Duodenal mucosa (tissue), 2 donors: ENCODE data around the gene NPNT.

Experiments used
- H3K27ac ChIP-seq: one replicate; pipeline ENCODE4 v1.7.0; 2013; ENCODE audit warnings: low read depth, low read length
- H3K27me3 ChIP-seq, 2 donors: one replicate each; pipeline ENCODE4 v1.7.0; 2013; ENCODE audit warnings: low read length in 2 of 2, control low read depth in 1 of 2; ENCODE audit not compliant: insufficient read depth in 2 of 2, control insufficient read depth in 1 of 2
- H3K36me3 ChIP-seq, 2 donors: one replicate each; pipeline ENCODE4 v1.7.0; 2013; ENCODE audit warnings: low read length in 2 of 2, control low read depth in 1 of 2; ENCODE audit not compliant: insufficient read depth in 2 of 2, control insufficient read depth in 1 of 2
- H3K4me1 ChIP-seq, 2 donors: one replicate each; pipeline ENCODE4 v1.7.0; 2013; ENCODE audit warnings: low read length in 2 of 2, control low read depth in 1 of 2; ENCODE audit not compliant: insufficient read depth in 2 of 2, control insufficient read depth in 1 of 2
- H3K4me3 ChIP-seq, 2 donors: one replicate each; pipeline ENCODE4 v1.7.0; 2013; ENCODE audit warnings: low read length in 2 of 2, low read depth in 1 of 2
- H3K9ac ChIP-seq, 2 donors: one replicate each; pipeline ENCODE4 v1.7.0; 2013; ENCODE audit warnings: low read length in 2 of 2, low read depth in 1 of 2
- H3K9me3 ChIP-seq, 2 donors: one replicate each; pipeline ENCODE4 v1.7.0; 2013; ENCODE audit warnings: low read length in 2 of 2, control low read depth in 1 of 2; ENCODE audit not compliant: control insufficient read depth in 1 of 2

NPNT gene

DNA sequence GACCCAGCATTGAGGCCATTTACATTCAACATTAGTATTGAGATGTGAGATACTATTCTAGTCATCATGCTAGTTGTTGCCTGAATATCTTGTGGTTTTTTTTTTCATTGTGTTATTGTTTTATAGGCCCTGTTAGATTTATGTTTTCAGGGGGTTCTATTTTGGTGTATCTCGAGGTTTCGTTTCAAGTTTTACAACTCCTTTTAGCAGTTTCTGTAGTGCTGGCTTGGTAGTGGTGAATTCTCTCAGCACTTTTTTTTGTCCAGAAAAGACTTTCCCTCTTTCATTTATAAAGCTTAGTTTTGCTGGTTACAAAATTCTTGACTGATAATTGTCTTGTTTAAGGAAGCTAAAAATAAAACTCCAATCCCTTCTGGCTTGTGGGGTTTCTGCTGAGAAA, 115.5 kb downstream of the NPNT start:
- Histone ChIP-seq H3K4me3 (no peak overlapping the region), H3K36me3 (no peaks in the 10 kb centered on the region), H3K27ac (no peak overlapping the region), H3K9ac (no peak overlapping the region), H3K4me1 (no peaks in the 10 kb centered on the region), H3K27me3 (no peaks in the 10 kb centered on the region), H3K9me3 (peaks cover 0 to 7% of the 10 kb centered on the region in 2 donors)

- Histone ChIP-seq H3K4me1 (no peaks in the 10 kb centered on the region), H3K9ac (no peak overlapping the region), H3K36me3 (no peaks in the 10 kb centered on the region), H3K27ac (no peak overlapping the region), H3K4me3 (no peak overlapping the region), H3K9me3 (peaks cover 0 to 7% of the 10 kb centered on the region in 2 donors), H3K27me3 (no peaks in the 10 kb centered on the region)
These were observed 116.1 kb downstream of the NPNT start for GRCh38 chr4:106011387-106011786.

- Histone ChIP-seq H3K9ac (no peak overlapping the region), H3K4me3 (no peak overlapping the region), H3K27me3 (no peaks in the 10 kb centered on the region), H3K27ac (no peak overlapping the region), H3K36me3 (no peaks in the 10 kb centered on the region), H3K4me1 (no peaks in the 10 kb centered on the region), H3K9me3 (no peaks in the 10 kb centered on the region)
These were observed 122.7 kb downstream of the NPNT start for GRCh38 chr4:106017975-106018374.

- no peak overlapping the region for H3K9ac ChIP-seq
These were observed 124.5 kb downstream of the NPNT start for GRCh38 chr4:106019771-106020170.

More at GRCh38 chr4:106019771-106020170, 124.5 kb downstream of the NPNT start:
- Histone ChIP-seq H3K27ac (no peak overlapping the region), H3K27me3 (no peaks in the 10 kb centered on the region), H3K9me3 (no peaks in the 10 kb centered on the region), H3K4me3 (no peak overlapping the region), H3K36me3 (no peaks in the 10 kb centered on the region), H3K4me1 (no peaks in the 10 kb centered on the region)
